ENCODE measurements around the gene AAK1. TPM values are rescaled to one million over a fixed set of nuclear protein-coding genes. Genes with fewer than 3 reads are reported as not detected.

Gene AAK1
- total and polyA plus RNA-seq, 2 of the 13 experiments (the other 11 are each of a cell fraction or from before 2014, with no cell fraction given) = 9.8 to 10.3 TPM

DNA sequence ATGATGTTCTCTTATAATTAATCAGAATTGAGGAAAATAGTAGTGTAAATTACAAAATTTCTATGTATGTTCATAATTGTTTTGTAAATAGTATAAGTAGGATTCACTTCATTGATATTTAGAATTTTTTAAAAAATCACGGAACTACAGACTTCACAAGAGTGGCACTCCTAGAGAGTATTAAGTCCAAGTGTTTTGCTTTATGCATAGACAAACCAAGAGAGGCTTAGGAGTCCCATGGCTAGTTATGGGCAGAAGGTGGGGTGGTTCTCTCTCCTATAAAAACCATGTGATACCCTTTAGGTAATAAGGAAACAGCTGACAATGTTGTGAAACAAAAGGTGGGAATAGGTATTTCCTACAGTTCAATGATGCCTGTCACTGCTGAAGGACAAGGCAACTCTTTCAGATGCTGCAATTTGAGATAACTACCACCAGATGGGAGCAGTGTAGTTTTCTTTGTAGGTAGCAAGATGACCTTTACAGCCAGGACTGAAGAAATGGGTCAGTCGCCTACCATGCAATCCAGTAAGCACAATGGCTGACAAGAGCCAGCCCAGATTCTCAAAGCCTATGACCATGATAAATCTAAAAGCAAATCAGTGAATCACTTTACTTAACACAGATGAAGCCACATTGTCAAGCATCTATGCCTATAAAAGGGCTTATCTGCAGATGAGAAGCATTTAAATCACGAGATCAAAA, 83.9 kb downstream of the AAK1 start (continued):
- TF ChIP-seq ZNF558 (CRISPR knock-in tag; IDR thresholded peaks at IDR 0.05; ENCODE audit: borderline replicate concordance) = no peak
- TF ChIP-seq, protein P1, sequence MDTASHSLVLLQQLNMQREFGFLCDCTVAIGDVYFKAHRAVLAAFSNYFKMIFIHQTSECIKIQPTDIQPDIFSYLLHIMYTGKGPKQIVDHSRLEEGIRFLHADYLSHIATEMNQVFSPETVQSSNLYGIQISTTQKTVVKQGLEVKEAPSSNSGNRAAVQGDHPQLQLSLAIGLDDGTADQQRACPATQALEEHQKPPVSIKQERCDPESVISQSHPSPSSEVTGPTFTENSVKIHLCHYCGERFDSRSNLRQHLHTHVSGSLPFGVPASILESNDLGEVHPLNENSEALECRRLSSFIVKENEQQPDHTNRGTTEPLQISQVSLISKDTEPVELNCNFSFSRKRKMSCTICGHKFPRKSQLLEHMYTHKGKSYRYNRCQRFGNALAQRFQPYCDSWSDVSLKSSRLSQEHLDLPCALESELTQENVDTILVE (CRISPR knock-in tag; IDR thresholded peaks at IDR 0.05) = 0 out of 2 replicates have a peak, but pooled peaks have one; percentile 14
- TF ChIP-seq, protein P2, sequence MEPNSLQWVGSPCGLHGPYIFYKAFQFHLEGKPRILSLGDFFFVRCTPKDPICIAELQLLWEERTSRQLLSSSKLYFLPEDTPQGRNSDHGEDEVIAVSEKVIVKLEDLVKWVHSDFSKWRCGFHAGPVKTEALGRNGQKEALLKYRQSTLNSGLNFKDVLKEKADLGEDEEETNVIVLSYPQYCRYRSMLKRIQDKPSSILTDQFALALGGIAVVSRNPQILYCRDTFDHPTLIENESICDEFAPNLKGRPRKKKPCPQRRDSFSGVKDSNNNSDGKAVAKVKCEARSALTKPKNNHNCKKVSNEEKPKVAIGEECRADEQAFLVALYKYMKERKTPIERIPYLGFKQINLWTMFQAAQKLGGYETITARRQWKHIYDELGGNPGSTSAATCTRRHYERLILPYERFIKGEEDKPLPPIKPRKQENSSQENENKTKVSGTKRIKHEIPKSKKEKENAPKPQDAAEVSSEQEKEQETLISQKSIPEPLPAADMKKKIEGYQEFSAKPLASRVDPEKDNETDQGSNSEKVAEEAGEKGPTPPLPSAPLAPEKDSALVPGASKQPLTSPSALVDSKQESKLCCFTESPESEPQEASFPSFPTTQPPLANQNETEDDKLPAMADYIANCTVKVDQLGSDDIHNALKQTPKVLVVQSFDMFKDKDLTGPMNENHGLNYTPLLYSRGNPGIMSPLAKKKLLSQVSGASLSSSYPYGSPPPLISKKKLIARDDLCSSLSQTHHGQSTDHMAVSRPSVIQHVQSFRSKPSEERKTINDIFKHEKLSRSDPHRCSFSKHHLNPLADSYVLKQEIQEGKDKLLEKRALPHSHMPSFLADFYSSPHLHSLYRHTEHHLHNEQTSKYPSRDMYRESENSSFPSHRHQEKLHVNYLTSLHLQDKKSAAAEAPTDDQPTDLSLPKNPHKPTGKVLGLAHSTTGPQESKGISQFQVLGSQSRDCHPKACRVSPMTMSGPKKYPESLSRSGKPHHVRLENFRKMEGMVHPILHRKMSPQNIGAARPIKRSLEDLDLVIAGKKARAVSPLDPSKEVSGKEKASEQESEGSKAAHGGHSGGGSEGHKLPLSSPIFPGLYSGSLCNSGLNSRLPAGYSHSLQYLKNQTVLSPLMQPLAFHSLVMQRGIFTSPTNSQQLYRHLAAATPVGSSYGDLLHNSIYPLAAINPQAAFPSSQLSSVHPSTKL (CRISPR knock-in tag; IDR thresholded peaks at IDR 0.05) = peak; percentile 32; the same call in 1 of the 2 replicates
- no peak for TF ChIP-seq MED1 (CRISPR knock-in tag; IDR thresholded peaks at IDR 0.05)
- 0 out of 2 replicates have a peak, but pooled peaks have one; percentile 50 for TF ChIP-seq KDM3A (CRISPR knock-in tag; IDR thresholded peaks at IDR 0.05; ENCODE audit: low read depth)
- TF ChIP-seq, protein P3, sequence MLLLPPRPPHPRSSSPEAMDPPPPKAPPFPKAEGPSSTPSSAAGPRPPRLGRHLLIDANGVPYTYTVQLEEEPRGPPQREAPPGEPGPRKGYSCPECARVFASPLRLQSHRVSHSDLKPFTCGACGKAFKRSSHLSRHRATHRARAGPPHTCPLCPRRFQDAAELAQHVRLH (CRISPR knock-in tag; IDR thresholded peaks at IDR 0.05; ENCODE audit: borderline replicate concordance, low read depth) = peak; percentile 89; the same call in 1 of the 2 replicates
- TF ChIP-seq, protein P4, sequence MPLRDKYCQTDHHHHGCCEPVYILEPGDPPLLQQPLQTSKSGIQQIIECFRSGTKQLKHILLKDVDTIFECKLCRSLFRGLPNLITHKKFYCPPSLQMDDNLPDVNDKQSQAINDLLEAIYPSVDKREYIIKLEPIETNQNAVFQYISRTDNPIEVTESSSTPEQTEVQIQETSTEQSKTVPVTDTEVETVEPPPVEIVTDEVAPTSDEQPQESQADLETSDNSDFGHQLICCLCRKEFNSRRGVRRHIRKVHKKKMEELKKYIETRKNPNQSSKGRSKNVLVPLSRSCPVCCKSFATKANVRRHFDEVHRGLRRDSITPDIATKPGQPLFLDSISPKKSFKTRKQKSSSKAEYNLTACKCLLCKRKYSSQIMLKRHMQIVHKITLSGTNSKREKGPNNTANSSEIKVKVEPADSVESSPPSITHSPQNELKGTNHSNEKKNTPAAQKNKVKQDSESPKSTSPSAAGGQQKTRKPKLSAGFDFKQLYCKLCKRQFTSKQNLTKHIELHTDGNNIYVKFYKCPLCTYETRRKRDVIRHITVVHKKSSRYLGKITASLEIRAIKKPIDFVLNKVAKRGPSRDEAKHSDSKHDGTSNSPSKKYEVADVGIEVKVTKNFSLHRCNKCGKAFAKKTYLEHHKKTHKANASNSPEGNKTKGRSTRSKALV (CRISPR knock-in tag; IDR thresholded peaks at IDR 0.05) = no peak
- TF ChIP-seq, protein P5, sequence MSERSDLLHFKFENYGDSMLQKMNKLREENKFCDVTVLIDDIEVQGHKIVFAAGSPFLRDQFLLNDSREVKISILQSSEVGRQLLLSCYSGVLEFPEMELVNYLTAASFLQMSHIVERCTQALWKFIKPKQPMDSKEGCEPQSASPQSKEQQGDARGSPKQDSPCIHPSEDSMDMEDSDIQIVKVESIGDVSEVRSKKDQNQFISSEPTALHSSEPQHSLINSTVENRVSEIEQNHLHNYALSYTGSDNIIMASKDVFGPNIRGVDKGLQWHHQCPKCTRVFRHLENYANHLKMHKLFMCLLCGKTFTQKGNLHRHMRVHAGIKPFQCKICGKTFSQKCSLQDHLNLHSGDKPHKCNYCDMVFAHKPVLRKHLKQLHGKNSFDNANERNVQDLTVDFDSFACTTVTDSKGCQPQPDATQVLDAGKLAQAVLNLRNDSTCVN (CRISPR knock-in tag; IDR thresholded peaks at IDR 0.05; ENCODE audit: borderline replicate concordance) = 0 out of 2 replicates have a peak, but pooled peaks have one; percentile 49
- TF ChIP-seq SMC3 (IDR thresholded peaks at IDR 0.05; ENCODE audit: low read length) = peak; percentile 96
- TF ChIP-seq, protein P6, sequence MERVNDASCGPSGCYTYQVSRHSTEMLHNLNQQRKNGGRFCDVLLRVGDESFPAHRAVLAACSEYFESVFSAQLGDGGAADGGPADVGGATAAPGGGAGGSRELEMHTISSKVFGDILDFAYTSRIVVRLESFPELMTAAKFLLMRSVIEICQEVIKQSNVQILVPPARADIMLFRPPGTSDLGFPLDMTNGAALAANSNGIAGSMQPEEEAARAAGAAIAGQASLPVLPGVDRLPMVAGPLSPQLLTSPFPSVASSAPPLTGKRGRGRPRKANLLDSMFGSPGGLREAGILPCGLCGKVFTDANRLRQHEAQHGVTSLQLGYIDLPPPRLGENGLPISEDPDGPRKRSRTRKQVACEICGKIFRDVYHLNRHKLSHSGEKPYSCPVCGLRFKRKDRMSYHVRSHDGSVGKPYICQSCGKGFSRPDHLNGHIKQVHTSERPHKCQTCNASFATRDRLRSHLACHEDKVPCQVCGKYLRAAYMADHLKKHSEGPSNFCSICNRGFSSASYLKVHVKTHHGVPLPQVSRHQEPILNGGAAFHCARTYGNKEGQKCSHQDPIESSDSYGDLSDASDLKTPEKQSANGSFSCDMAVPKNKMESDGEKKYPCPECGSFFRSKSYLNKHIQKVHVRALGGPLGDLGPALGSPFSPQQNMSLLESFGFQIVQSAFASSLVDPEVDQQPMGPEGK (CRISPR knock-in tag; IDR thresholded peaks at IDR 0.05) = 0 out of 2 replicates have a peak, but pooled peaks have one; percentile 11
- TF ChIP-seq, protein P7, sequence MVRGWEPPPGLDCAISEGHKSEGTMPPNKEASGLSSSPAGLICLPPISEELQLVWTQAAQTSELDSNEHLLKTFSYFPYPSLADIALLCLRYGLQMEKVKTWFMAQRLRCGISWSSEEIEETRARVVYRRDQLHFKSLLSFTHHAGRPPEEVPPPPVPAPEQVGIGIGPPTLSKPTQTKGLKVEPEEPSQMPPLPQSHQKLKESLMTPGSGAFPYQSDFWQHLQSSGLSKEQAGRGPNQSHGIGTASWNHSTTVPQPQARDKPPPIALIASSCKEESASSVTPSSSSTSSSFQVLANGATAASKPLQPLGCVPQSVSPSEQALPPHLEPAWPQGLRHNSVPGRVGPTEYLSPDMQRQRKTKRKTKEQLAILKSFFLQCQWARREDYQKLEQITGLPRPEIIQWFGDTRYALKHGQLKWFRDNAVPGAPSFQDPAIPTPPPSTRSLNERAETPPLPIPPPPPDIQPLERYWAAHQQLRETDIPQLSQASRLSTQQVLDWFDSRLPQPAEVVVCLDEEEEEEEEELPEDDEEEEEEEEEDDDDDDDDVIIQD (CRISPR knock-in tag; IDR thresholded peaks at IDR 0.05; ENCODE audit: low read depth) = 0 out of 2 replicates have a peak, but pooled peaks have one; percentile 52
- no peak for TF ChIP-seq ZNF790 (CRISPR knock-in tag; IDR thresholded peaks at IDR 0.05; ENCODE audit: borderline replicate concordance)
- 0 out of 2 replicates have a peak, but pooled peaks have one; percentile 52 for TF ChIP-seq RCOR2 (CRISPR knock-in tag; IDR thresholded peaks at IDR 0.05)
- TF ChIP-seq ELF1 (CRISPR knock-in tag; IDR thresholded peaks at IDR 0.05) = 0 out of 2 replicates have a peak, but pooled peaks have one; percentile 26
- 0 out of 2 replicates have a peak, but pooled peaks have one; percentile 22 for TF ChIP-seq HNF4A (CRISPR knock-in tag; IDR thresholded peaks at IDR 0.05)
